SK-N-SH (cell line): ENCODE results near the gene TRIM42.

Experiments used
- USF2 ChIP-seq: fragments of 150-350 bp; IDR thresholded peaks from 2 replicates; pipeline ENCODE4 v1.6.1; 2017; ENCODE audit warnings: antibody characterized with exemption, low read length, low read depth, borderline replicate concordance
- YY1 ChIP-seq: IDR thresholded peaks from 2 replicates; pipeline ENCODE4 v1.4.0; 2012; ENCODE audit warnings: low read depth, mild to moderate bottlenecking

- TF ChIP-seq USF2 (no peak), YY1 (no peak)
Observed at GRCh38 chr3:140703496-140703895, 25.6 kb downstream of the TRIM42 start.
